ENCODE measurements around the gene CLK4.

The CLK4 gene

DNA sequence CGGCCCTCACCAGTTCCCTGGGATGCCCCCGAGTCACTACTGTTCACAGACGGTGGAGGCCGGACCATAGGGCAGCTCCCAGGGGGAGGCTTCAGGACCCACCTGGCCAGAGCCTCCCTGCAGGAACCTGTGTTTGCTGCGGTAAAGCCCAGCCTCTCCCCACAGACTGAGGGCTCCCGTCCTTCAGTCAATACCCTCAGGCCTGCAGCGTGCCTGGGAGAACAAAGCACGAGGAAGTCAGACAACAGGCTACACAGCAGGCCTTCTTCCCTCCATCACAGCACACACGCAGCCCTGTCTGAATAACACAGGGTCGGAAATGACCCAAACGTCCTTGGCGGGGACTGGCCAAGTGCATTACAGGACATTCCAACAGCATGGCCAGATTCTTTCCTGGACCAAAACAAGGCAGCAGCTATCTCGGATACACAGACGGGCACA, 71.1 kb downstream of the CLK4 start:
- TF ChIP-seq, protein P1, sequence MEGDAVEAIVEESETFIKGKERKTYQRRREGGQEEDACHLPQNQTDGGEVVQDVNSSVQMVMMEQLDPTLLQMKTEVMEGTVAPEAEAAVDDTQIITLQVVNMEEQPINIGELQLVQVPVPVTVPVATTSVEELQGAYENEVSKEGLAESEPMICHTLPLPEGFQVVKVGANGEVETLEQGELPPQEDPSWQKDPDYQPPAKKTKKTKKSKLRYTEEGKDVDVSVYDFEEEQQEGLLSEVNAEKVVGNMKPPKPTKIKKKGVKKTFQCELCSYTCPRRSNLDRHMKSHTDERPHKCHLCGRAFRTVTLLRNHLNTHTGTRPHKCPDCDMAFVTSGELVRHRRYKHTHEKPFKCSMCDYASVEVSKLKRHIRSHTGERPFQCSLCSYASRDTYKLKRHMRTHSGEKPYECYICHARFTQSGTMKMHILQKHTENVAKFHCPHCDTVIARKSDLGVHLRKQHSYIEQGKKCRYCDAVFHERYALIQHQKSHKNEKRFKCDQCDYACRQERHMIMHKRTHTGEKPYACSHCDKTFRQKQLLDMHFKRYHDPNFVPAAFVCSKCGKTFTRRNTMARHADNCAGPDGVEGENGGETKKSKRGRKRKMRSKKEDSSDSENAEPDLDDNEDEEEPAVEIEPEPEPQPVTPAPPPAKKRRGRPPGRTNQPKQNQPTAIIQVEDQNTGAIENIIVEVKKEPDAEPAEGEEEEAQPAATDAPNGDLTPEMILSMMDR (IDR thresholded peaks at IDR 0.05) = no peak

DNA sequence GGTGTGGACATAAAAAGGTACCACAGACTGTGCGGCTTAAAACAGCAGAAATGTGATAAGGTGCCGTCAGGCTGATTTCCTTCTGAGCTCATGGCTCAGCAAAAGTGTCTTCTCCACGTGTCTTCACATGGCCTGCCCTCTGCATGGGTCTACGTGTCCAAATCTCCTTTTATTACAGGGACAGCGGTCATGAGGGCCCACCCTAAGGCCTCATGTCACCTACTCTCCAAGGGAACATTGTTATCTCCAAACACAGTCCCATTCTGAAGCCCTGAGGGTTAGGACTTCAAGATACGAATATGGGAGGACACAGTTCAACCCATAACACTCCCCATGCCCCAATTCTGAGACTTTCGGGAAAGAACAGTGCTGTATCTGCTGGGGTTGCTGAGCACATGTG, 71.8 kb downstream of the CLK4 start:
- TF ChIP-seq, protein P1 (IDR thresholded peaks at IDR 0.05) = no peak

DNA sequence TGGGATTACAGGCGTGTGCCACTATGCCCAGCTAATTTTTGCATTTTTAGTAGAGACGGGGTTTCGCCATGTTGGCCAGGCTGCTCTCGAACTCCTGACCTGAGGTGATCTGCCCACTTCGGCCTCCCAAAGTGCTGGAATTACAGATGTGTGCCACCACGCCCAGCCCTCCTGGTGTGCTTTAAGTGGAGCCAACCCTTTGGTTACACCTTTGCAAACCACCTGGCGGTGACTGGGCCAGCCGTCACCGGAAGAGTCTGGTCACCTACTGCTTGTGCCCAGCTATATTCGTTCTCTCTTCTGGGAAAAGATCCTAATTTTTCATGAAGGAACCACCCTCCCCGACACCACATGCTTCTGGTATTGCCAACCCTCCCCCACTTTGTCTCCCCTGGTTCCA, 72.5 kb downstream of the CLK4 start:
- TF ChIP-seq, protein P1 (IDR thresholded peaks at IDR 0.05) = no peak

DNA sequence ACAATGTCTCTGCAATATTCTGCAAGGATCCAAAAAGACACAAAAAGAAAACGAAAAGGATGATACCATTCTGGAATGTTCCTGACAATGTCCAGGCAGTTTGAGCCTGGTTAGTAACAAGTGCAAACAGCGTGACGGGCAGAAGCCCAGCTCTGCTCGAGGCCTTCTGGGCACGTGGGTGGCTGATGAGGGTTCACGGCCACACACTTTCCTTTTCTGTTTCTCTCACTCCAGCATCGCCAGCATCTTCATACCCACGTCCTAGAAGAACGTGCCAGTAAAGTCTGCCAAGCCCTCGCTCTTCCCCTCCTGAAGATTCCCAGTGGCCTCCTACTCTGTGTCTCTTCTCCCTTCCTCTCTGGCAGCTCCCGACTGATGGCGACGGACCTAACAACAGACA, 73.3 kb downstream of the CLK4 start:
- TF ChIP-seq, protein P1 (IDR thresholded peaks at IDR 0.05) = no peak
